ENCODE results near the gene VCAN.
A peak's percentile ranks its signal among the peaks of the same experiment; 100 is the strongest.

The VCAN gene

GRCh38 chr5:83498585-83498984, 27.0 kb downstream of the VCAN start:
- no peak for DNase-seq

- peak; percentile 31 for DNase-seq
These were observed 32.1 kb downstream of the VCAN start for GRCh38 chr5:83503662-83504061.

- no peak for DNase-seq
These were observed 35.9 kb downstream of the VCAN start for GRCh38 chr5:83507431-83507830.

GRCh38 chr5:83509540-83509939, 38.0 kb downstream of the VCAN start:
- DNase-seq, result peak; percentile 49

- DNase-seq, result no peak
These were observed 38.7 kb downstream of the VCAN start for GRCh38 chr5:83510260-83510659.

GRCh38 chr5:83512061-83512745, 40.7 kb downstream of the VCAN start:
- DNase-seq, result peak; percentile 61

- no peak for DNase-seq
These were observed 41.5 kb downstream of the VCAN start for GRCh38 chr5:83513081-83513480.

GRCh38 chr5:83513491-83513890, 41.9 kb downstream of the VCAN start:
- no peak for DNase-seq

GRCh38 chr5:83516377-83516776, 44.8 kb downstream of the VCAN start:
- DNase-seq, result peak; percentile 76

- DNase-seq, result peak; percentile 60
These were observed 45.6 kb downstream of the VCAN start for GRCh38 chr5:83517072-83517687.

GRCh38 chr5:83517688-83518085, 46.1 kb downstream of the VCAN start:
- DNase-seq, result no peak

- no peak for DNase-seq
These were observed 46.9 kb downstream of the VCAN start for GRCh38 chr5:83518319-83519061.

GRCh38 chr5:83522446-83522845, 50.9 kb downstream of the VCAN start:
- no peak for DNase-seq

GRCh38 chr5:83523929-83524328, 52.4 kb downstream of the VCAN start:
- no peak for DNase-seq

GRCh38 chr5:83524345-83524744, 52.8 kb downstream of the VCAN start:
- DNase-seq, result no peak

- no peak for DNase-seq
These were observed 53.4 kb downstream of the VCAN start for GRCh38 chr5:83524991-83525390.

GRCh38 chr5:83526289-83526688, 54.7 kb downstream of the VCAN start:
- DNase-seq, result no peak

- DNase-seq, result no peak
These were observed 55.7 kb downstream of the VCAN start for GRCh38 chr5:83527221-83527620.

GRCh38 chr5:83527722-83528438, 56.3 kb downstream of the VCAN start:
- no peak for DNase-seq

GRCh38 chr5:83528439-83528769, 56.9 kb downstream of the VCAN start:
- DNase-seq, result no peak

GRCh38 chr5:83530193-83530592, 58.6 kb downstream of the VCAN start:
- peak; percentile 69 for DNase-seq

- DNase-seq, result no peak
These were observed 60.1 kb downstream of the VCAN start for GRCh38 chr5:83531661-83532060.

GRCh38 chr5:83538786-83539462, 67.4 kb downstream of the VCAN start:
- DNase-seq, result no peak
